PC-9 (cell line): ENCODE measurements around the gene NID1. TPM values are rescaled to one million over a fixed set of nuclear protein-coding genes. Genes with fewer than 3 reads are reported as not detected.

Source experiments
- BruUV-seq: library from RNA; stranded (reverse); fragments of 400-500 nt; replicated peaks from 2 replicates; lab custom pipeline; 2021; lab: Mats Ljungman, UMichigan
- CTCF ChIA-PET: fragments of 300-600 bp; sonication (Branson Sonifier 250); formaldehyde crosslinking; loops from one replicate; lab custom pipeline; 2022; ENCODE audit warnings: antibody characterized with exemption; lab: Charles Lee
- POLR2A ChIA-PET: fragments of 300-600 bp; sonication (Branson Sonifier 250); formaldehyde crosslinking; loops from one replicate; lab custom pipeline; 2022; ENCODE audit warnings: antibody characterized with exemption; ENCODE audit not compliant: unreplicated experiment; lab: Charles Lee
- DNase-seq, 2 experiments: peaks; one replicate each; pipeline versions ENCODE4 v3.0.0 to v3.0.0-alpha.2; 2015 to 2022; ENCODE audit warnings: mixed read lengths in 1 of 2
- H2AFZ ChIP-seq: fragments of 200-600 bp; sonication (generic); 2 replicates; pipeline ENCODE4 v1.8.1; 2017; ENCODE audit warnings: antibody characterized with exemption
- H3F3A ChIP-seq: fragments of 200-600 bp; sonication (generic); 2 replicates; pipeline ENCODE4 v1.8.1; 2017; ENCODE audit warnings: antibody characterized with exemption, mild to moderate bottlenecking, low read depth; ENCODE audit not compliant: insufficient read depth
- H3K27ac ChIP-seq: fragments of 200-600 bp; sonication (generic); 2 replicates; pipeline ENCODE4 v1.6.1; 2016; ENCODE audit warnings: mixed run types
- H3K27me3 ChIP-seq: fragments of 200-600 bp; sonication (generic); 2 replicates; pipeline ENCODE4 v1.6.1; 2016; ENCODE audit warnings: low read depth, mixed run types; ENCODE audit not compliant: insufficient read depth
- H3K36me3 ChIP-seq: fragments of 200-600 bp; sonication (generic); 2 replicates; pipeline ENCODE4 v1.6.1; 2016; ENCODE audit warnings: low read depth, mixed run types
- H3K4me1 ChIP-seq: fragments of 200-600 bp; sonication (generic); replicated peaks from 2 replicates; pipeline ENCODE4 v1.6.1; 2016; ENCODE audit warnings: mixed run types; ENCODE audit not compliant: insufficient read depth
- H3K4me2 ChIP-seq: fragments of 200-600 bp; sonication (generic); 2 replicates; pipeline ENCODE4 v1.6.1; 2017; ENCODE audit warnings: mixed run types
- H3K4me3 ChIP-seq: fragments of 200-600 bp; sonication (generic); 2 replicates; pipeline ENCODE4 v1.6.1; 2016; ENCODE audit warnings: mixed run types
- H3K79me2 ChIP-seq: fragments of 200-600 bp; sonication (generic); 2 replicates; pipeline ENCODE4 v1.6.1; 2017; ENCODE audit warnings: low read depth, mixed run types
- H3K9me2 ChIP-seq: fragments of 200-600 bp; sonication (generic); 2 replicates; pipeline ENCODE4 v1.8.1; 2017; ENCODE audit warnings: mild to moderate bottlenecking; ENCODE audit not compliant: insufficient read depth
- H3K9me3 ChIP-seq: fragments of 200-600 bp; sonication (generic); 2 replicates; pipeline ENCODE4 v1.8.1; 2016; ENCODE audit warnings: low read depth; ENCODE audit not compliant: insufficient read depth
- H4K20me1 ChIP-seq: fragments of 200-600 bp; sonication (generic); 2 replicates; pipeline ENCODE4 v1.8.1; 2017; ENCODE audit not compliant: insufficient read depth
- CTCF ChIP-seq: fragments of 200-600 bp; sonication (generic); conservative IDR thresholded peaks from 2 replicates; pipeline ENCODE4 v1.6.1; 2017; ENCODE audit warnings: mixed run types, antibody characterized with exemption, mild to moderate bottlenecking, moderate library complexity
- EZH2 ChIP-seq: fragments of 200-600 bp; sonication (generic); IDR thresholded peaks from 2 replicates; pipeline ENCODE4 v1.8.0; 2017; ENCODE audit warnings: antibody characterized with exemption, low read depth
- intact Hi-C: fragments of 100-400 bp; cut with micrococcal nuclease; formaldehyde crosslinking; loops from one replicate; pipeline ENCODE4 v1.10.0; 2022; ENCODE audit not compliant: unreplicated experiment
- total RNA-seq: library from RNA; stranded (reverse); gene quantifications from 2 replicates; pipeline ENCODE4 v1.2.3, GENCODE V29; 2021

NID1 gene
- total RNA-seq, 1 experiment from 2014 or later, result not detected

DNA sequence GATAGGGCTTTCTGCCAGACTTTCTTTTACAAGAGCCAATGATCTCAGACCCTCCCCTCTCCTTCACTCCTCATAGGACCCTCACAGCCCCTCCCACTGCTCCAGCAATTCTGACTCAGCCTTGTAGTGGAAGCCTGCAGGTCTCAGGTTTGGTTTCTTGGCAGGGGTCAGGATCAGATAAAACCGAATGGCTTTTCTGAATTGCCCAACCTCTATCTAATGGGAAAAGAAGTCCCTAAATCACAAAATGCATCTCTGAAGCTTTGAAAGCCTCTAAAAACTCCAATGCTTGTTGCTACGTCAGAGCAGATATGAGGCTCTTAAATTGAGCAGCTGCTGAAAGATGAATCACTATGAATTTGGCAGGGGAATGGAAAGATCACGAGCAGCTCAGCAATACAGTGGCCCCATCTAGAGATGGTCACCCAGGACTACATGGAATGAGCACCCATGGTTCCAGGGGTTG is 74.5 kb downstream of the NID1 start:
- no peak overlapping the region for H2AFZ ChIP-seq
- ChIA-PET POLR2A (no interaction called here), CTCF (no interaction called here)
- no peak overlapping the region for H3K4me3 ChIP-seq
- H3K9me3 ChIP-seq, result no peaks in the 10 kb centered on the region
- no peaks in the 10 kb centered on the region for H3K4me1 ChIP-seq
- H3K79me2 ChIP-seq, result no peaks in the 10 kb centered on the region
- H3K36me3 ChIP-seq, result no peaks in the 10 kb centered on the region
- H3K27me3 ChIP-seq, result no peaks in the 10 kb centered on the region
- H3K4me2 ChIP-seq, result no peak overlapping the region
- no peaks in the 10 kb centered on the region for H4K20me1 ChIP-seq
- intact Hi-C loops, result no loop called here
- no peaks in the 10 kb centered on the region for H3K9me2 ChIP-seq
- H3K27ac ChIP-seq, result no peak overlapping the region
- TF ChIP-seq CTCF (no peak), EZH2 (no peak)
- no peaks in the 10 kb centered on the region for H3F3A ChIP-seq
- BruUV-seq, result no TSS peak
- no peak for DNase-seq

DNA sequence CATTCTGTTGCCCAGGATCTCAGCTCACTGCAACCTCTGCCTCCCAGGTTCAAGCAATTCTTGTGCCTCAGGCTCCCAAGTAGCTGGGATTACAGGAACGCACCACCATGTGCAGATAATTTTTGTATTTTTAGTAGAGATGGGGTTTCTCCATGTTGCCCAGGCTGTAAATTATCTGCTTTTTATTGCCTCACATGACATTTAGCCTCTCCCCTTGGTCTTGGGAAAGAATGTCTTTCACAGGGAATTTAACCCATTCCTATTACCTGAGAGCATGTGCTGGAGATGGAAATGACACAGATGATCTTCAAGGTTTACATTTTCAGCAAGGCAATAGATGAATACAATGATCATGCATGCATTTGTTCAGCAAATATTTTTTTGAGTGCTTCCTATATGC is 75.8 kb downstream of the NID1 start:
- H3K9me3 ChIP-seq, result no peaks in the 10 kb centered on the region
- intact Hi-C loops, result no loop called here
- ChIA-PET CTCF (interaction anchor here (0.6 kb wide), 1 partner anchor 484 kb away, joined by 11 read pairs; no protein-coding TSS in a partner anchor), POLR2A (no interaction called here)
- H3K4me1 ChIP-seq, result peaks cover 3% of the 10 kb centered on the region
- H2AFZ ChIP-seq, result no peak overlapping the region
- BruUV-seq, result no TSS peak
- H3K27me3 ChIP-seq, result no peaks in the 10 kb centered on the region
- H3K27ac ChIP-seq, result no peak overlapping the region
- no peaks in the 10 kb centered on the region for H3K79me2 ChIP-seq
- H3K4me3 ChIP-seq, result no peak overlapping the region
- TF ChIP-seq CTCF (no peak), EZH2 (no peak)
- no peaks in the 10 kb centered on the region for H4K20me1 ChIP-seq
- H3K4me2 ChIP-seq, result no peak overlapping the region
- no peaks in the 10 kb centered on the region for H3K36me3 ChIP-seq
- no peaks in the 10 kb centered on the region for H3F3A ChIP-seq
- no peak for DNase-seq
- no peaks in the 10 kb centered on the region for H3K9me2 ChIP-seq

DNA sequence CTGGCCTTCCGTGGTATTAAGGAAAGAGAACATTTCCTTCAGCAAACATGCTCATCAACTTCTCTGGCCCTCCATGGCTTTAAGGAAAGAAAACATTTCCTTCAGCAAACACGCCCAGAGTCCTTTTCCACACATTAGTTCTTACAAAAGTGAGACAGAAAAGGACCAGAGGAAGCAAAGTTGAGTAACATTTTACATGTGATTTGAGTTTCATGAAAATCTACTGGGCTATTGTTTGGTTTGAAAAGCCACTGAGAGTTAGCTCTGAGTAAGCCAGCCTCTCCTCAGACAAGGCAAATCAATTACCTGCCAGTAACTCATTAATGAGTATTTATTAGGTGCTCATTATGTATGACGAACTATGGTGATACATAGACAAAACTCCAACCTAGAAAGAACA is 78.0 kb downstream of the NID1 start:
- no peaks in the 10 kb centered on the region for H3K27me3 ChIP-seq
- H3K4me3 ChIP-seq, result no peak overlapping the region
- H3K79me2 ChIP-seq, result no peaks in the 10 kb centered on the region
- peaks cover 6% of the 10 kb centered on the region for H3K4me1 ChIP-seq
- ChIA-PET CTCF (no interaction called here), POLR2A (no interaction called here)
- no peaks in the 10 kb centered on the region for H3F3A ChIP-seq
- no peak overlapping the region for H3K27ac ChIP-seq
- TF ChIP-seq EZH2 (no peak), CTCF (no peak)
- H3K36me3 ChIP-seq, result no peaks in the 10 kb centered on the region
- no peaks in the 10 kb centered on the region for H3K9me2 ChIP-seq
- intact Hi-C loops, result no loop called here
- H3K4me2 ChIP-seq, result no peak overlapping the region
- DNase-seq, result no peak
- no peaks in the 10 kb centered on the region for H4K20me1 ChIP-seq
- BruUV-seq, result no TSS peak
- no peak overlapping the region for H2AFZ ChIP-seq
- H3K9me3 ChIP-seq, result no peaks in the 10 kb centered on the region
